WERI-Rb-1 (cell line): ENCODE data around the gene DENND1A.
"Not testable (repeated sequence)": the region's sequence is repeated elsewhere in the genome, so short reads cannot be mapped to it uniquely, and the experiment has no call there.

Source experiments
- DNase-seq: peaks from one replicate; pipeline ENCODE4 v3.0.0-alpha.2; 2020
- H3K27ac ChIP-seq: fragments of 250-450 bp; sonication (Bioruptor Pico); 2 replicates; pipeline ENCODE4 v1.5.1; 2020; ENCODE audit warnings: mild to moderate bottlenecking, moderate library complexity
- H3K27me3 ChIP-seq: fragments of 250-450 bp; sonication (Bioruptor Pico); 2 replicates; pipeline ENCODE4 v1.5.1; 2021; ENCODE audit warnings: mild to moderate bottlenecking, low read depth, moderate library complexity; ENCODE audit not compliant: insufficient read depth, severe bottlenecking
- H3K36me3 ChIP-seq: fragments of 250-450 bp; sonication (Bioruptor Pico); 2 replicates; pipeline ENCODE4 v1.5.1; 2020; ENCODE audit warnings: mild to moderate bottlenecking, moderate library complexity
- H3K4me3 ChIP-seq: 2 replicates; pipeline ENCODE4 v1.5.1; 2011; ENCODE audit warnings: low read depth, mild to moderate bottlenecking, control low read depth, low read length
- H3K9me3 ChIP-seq: fragments of 250-450 bp; sonication (Bioruptor Pico); 2 replicates; pipeline ENCODE4 v1.5.1; 2021; ENCODE audit warnings: mild to moderate bottlenecking, moderate library complexity; ENCODE audit not compliant: severe bottlenecking
- TF ChIP-seq, protein P1 (sequence below): IDR thresholded peaks from 2 replicates; pipeline ENCODE4 v1.5.1; 2011; ENCODE audit warnings: low read depth, mild to moderate bottlenecking, control low read depth, inconsistent platforms, low read length

DENND1A gene

DNA sequence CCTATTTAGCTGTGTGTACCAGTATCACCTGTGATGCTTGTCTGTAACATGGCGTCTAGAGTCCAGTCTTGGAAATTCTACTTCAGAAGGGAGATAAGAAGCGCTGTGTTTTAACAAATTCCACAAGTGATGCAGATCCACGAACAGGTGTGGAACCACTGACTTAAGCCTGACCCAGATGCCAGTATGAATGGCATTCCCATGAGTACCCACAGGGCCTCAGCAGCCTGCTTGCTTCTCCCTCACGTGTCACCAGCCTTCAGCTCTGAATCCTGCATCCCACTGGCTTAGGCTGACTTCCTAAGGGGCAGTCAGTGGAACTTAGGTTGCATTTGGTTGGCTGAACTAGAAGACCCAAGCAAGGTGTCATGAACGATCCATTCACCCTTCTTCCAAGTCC is 8.5 kb upstream of the DENND1A start:
- Histone ChIP-seq H3K9me3 (no peaks in the 10 kb centered on the region), H3K27me3 (no peaks in the 10 kb centered on the region), H3K36me3 (no peaks in the 10 kb centered on the region), H3K4me3 (no peak overlapping the region), H3K27ac (no peak overlapping the region)
- no peak for DNase-seq
- TF ChIP-seq, protein P1, sequence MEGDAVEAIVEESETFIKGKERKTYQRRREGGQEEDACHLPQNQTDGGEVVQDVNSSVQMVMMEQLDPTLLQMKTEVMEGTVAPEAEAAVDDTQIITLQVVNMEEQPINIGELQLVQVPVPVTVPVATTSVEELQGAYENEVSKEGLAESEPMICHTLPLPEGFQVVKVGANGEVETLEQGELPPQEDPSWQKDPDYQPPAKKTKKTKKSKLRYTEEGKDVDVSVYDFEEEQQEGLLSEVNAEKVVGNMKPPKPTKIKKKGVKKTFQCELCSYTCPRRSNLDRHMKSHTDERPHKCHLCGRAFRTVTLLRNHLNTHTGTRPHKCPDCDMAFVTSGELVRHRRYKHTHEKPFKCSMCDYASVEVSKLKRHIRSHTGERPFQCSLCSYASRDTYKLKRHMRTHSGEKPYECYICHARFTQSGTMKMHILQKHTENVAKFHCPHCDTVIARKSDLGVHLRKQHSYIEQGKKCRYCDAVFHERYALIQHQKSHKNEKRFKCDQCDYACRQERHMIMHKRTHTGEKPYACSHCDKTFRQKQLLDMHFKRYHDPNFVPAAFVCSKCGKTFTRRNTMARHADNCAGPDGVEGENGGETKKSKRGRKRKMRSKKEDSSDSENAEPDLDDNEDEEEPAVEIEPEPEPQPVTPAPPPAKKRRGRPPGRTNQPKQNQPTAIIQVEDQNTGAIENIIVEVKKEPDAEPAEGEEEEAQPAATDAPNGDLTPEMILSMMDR = no peak

DNA sequence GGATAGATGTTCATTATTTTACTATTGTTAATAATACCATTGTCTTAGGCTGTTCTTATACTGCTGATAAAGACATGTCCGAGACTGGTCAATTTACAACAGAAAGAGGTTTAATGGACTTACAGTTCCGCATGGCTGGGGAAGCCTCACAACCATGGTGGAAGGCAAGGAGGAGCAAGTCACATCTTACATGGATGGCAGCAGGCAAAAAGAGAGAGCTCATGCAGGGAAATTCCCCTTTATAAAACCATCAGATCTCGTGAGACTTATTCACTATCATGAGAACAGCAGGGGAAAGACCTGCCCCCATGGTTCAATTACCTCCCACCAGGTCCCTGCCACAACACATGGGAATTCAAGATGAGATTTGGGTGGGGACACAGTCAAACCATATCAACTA is 6.6 kb upstream of the DENND1A start:
- not testable (repeated sequence) for H3K27ac ChIP-seq, DNase-seq, H3K36me3 ChIP-seq, H3K27me3 ChIP-seq, H3K9me3 ChIP-seq, H3K4me3 ChIP-seq

DNA sequence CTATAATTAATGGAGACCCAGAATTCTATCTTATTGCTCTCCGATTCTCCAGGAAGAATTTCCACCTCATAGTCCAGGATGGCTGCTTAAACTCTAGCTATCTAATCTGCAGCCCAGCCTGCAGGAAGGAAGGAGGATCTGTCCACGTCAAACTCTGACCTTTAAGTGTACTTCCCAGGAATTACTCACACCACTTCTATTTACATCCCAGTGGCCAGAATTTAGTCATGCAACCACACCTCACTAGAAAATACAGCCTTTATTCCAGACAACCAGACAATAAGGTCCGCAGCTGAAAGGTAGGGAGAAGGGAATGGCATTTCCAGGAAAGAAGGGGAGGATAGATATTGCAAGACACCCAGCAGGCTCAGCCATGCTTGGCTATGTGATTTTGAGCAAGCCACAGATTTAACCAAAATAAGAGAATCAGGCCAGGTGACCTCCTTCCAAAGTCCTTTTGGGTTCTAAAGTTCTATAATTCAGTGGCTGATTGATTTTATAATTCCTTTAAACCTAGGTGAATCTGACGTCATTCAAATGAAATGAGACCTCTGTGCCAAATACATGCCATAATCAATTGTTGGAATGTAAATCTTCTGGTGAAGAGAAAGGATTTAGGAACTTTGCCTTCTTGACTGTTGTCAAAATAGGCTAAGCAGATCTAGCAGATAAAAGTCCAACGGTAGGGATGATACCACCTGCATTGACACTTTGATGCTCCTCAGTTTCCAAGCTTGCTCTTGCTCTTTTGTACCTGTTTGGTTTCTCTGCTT is 3.7 kb upstream of the DENND1A start:
- H3K27me3 ChIP-seq = no peaks in the 10 kb centered on the region
- H3K4me3 ChIP-seq = no peak overlapping the region
- no peaks in the 10 kb centered on the region for H3K36me3 ChIP-seq
- no peak for DNase-seq
- no peak overlapping the region for H3K27ac ChIP-seq
- TF ChIP-seq, protein P1 = no peak
- H3K9me3 ChIP-seq = no peaks in the 10 kb centered on the region

DNA sequence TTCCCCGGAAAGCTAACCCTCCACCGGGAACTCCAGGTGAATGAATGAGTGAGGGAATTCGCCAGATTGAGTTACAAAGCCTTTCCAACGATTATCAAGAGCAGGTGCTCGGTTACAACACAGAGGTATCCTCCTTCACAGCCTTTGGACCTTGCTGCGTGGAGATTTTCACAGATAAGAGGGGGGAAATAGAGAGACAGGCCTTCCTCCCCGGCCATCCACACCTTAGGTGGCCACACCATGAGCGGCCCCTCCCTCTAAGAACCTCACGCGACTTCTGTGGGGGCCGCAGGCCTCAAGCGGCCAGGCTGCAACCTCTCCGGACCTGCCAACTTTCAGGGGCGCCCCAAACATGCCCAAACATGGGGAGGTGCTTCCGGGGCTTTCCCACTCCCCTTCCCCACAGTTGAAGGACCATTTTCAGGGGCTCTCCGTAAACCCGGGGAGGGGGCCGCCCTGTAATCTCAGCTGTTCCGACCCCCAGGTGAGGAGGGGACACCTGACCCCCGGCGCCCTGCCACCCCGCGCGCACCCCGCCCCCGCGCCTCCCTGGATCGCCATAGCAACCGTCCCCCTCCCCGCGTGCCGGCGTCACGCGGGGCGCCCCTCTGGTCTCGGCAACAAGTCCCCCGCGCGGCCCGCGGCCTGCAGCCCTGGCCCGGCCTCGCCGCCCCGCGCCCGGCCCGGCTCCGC is 603 bp downstream of the DENND1A start:
- peaks cover under 1% of the 10 kb centered on the region for H3K9me3 ChIP-seq
- peak overlapping the region; percentile 89 for H3K4me3 ChIP-seq
- TF ChIP-seq, protein P1 = no peak
- peak overlapping the region; percentile 59 for H3K27ac ChIP-seq
- DNase-seq = peak; percentile 36
- H3K36me3 ChIP-seq = 0 out of 2 replicates have a peak, but pooled peaks cover 3% of the 10 kb centered on the region
- H3K27me3 ChIP-seq = no peaks in the 10 kb centered on the region

GRCh38 chr9:123928533-123929176 is 1.3 kb downstream of the DENND1A start:
- H3K27me3 ChIP-seq = no peaks in the 10 kb centered on the region
- peak overlapping the region; percentile 89 for H3K4me3 ChIP-seq
- H3K36me3 ChIP-seq = 0 out of 2 replicates have a peak, but pooled peaks cover 3% of the 10 kb centered on the region
- TF ChIP-seq, protein P1 = no peak
- H3K9me3 ChIP-seq = peaks cover 7% of the 10 kb centered on the region
- DNase-seq = no peak
- H3K27ac ChIP-seq = no peak overlapping the region
